ENCODE results near the gene CAPN15.

CAPN15 gene

DNA sequence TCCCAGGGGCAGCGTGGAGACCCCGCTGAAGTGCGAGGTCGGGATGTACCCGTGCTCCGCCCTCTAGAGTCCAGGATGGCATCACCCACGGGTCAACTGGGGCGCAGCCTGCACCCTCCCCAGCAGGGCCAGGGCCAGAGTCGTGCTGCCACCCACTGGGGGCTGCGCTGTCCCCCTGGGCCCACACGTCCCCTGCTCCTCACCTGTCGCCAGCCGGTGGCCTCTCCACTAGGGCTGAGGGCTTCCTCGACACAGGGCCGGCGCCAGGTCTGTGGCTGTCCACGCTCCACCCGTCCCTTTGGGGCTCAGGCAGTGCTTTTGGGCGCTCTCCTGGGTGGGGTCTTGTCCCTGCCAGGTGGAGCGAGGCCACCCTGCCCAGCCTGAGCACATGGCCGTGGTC, 21.1 kb downstream of the CAPN15 start:
- no peak for DNase-seq

DNA sequence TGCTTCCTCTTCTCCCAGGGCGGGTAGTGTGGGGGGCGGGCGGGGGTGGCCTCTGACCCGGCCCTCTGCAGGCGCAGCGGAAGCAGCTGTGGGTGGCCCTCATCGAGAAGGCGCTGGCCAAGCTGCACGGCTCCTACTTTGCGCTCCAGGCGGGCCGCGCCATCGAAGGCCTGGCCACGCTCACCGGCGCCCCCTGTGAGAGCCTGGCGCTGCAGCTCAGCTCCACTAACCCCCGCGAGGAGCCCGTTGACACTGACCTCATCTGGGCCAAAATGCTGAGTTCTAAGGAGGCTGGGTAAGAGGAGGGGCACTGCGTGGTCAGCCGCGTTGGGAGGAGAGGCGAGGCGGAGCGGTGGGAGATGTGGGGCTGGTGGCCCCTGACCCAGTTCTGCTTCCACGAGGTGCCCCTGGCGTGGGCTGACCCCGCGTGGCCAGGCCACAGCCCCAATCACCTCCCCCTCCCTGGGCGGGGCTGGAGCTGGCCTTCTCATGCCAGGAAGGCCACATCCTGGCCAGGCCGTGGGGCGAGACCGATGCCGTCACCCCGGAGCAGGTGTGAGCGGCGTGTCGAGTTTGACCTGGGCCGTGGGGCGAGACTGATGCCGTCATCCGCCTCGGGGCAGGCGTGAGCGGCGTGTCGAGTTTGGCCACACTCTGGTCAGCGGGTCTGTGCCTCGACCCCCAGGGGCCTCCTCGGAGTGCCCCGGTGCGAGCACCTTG, 22.2 kb downstream of the CAPN15 start:
- no peak for DNase-seq

DNA sequence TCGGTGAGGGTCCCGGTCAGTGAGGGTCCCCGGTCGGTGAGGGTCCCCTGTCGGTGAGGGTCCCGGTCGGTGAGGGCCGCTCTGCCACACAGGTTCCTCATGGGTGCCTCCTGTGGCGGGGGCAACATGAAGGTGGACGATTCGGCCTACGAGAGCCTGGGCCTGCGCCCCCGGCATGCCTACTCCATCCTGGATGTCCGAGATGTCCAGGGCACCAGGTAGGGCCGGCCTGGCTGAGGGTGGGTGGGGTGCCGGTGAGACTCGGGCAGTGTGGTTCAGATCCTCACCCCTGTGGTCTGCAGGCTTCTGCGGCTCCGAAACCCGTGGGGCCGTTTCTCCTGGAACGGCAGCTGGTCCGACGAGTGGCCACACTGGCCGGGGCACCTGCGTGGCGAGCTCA, 23.7 kb downstream of the CAPN15 start:
- no peak for DNase-seq

DNA sequence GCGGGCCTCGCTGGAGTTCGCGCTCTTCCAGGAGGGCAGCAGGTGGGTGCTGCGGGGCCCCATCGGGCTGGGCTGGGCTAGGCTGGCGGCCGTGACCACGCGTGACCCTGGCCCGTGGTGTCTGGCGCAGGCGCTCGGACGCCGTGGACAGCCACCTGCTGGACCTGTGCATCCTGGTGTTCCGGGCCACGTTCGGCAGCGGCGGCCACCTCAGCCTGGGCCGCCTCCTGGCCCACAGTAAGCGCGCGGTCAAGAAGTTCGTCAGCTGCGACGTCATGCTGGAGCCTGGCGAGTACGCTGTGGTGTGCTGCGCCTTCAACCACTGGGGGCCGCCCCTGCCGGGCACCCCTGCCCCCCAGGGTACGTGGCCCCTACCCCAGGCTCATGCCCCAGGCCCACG, 24.7 kb downstream of the CAPN15 start:
- no peak for DNase-seq

DNA sequence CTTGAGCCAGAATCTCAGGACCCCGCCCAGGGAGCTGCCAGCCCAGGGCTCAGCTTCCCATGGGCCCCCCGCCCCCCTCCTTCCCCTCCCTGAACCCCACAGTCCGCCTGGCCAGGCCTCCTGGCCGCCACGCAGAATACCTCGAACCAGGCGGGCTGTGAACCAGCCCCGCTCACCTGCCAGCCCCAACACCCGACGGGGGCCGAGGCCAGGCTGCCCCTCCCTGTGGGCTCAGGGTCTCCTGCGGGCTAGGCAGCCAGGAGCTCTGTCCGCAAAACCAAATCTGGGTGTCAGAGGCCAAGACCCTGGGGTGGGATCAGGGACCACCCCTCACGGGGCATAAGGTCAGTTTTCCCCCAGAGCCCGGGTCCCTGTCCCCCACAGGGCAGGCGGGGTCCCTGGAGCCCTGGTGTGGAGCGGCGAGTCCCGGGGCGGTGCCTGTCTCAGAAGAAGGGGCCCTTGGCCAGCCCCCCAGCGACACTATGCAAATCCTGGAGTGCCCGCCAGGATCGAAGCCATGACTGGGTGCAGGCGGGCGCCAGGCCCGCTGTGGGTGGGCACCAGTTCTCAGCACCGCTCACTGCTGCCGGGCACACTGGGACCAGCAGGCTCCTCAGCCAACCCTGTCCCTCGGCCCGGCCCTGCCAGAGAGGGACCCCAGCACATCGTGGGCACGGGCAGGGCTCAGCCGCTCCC, 26.2 kb downstream of the CAPN15 start:
- no peak for DNase-seq

DNA sequence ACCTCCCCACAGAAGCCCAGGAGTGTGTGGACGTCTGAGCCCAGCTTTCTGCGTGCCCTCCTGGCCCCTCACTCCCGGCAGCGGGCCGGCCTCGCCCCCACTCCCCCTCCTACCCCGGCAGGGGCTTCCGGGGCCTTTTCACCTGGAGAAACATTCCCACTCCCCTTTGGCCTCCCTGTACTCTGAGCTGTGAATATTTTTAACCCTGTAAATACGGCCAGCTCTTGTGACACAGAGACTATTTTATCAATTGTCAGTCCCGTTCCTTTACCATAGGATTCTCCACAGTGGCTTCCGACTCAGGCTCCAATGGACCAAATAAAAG, 26.7 kb downstream of the CAPN15 start:
- DNase-seq: no peak

DNA sequence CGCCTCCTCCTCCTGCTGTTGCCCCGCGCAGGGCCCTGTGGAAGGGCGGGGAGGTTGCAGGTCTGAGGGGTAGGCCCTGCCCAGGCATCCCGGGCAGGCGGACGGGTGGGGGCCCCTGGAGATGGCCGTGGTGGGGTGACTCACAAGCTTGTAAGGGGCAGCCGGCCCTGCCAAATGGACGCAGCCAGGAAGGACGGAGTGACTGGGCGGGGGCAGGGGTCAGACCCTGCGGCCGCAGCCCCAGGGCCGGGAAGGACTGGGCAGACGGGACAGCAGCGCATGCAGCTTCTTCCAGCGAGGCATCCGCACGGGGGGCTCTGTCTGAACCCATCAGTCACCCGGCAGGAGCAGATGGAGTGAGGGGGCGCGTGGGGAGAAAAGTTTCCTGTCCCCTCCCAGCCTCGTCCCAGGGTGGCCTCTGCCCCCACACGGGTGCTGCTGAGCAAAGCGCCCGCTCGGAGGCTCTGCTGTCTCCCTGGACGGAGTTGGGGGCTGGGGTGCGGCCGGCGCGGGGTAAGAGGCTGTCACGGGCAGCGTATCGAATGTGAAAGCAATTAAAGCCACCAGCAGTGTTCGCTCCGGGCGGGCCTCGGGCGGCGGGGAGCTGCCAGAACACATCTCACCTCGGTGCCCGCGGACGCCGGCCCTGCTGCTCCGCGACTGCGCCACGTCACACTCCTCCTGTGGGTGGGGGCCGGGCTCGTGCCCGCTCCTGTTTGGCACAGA, 27.3 kb downstream of the CAPN15 start:
- DNase-seq: no peak

DNA sequence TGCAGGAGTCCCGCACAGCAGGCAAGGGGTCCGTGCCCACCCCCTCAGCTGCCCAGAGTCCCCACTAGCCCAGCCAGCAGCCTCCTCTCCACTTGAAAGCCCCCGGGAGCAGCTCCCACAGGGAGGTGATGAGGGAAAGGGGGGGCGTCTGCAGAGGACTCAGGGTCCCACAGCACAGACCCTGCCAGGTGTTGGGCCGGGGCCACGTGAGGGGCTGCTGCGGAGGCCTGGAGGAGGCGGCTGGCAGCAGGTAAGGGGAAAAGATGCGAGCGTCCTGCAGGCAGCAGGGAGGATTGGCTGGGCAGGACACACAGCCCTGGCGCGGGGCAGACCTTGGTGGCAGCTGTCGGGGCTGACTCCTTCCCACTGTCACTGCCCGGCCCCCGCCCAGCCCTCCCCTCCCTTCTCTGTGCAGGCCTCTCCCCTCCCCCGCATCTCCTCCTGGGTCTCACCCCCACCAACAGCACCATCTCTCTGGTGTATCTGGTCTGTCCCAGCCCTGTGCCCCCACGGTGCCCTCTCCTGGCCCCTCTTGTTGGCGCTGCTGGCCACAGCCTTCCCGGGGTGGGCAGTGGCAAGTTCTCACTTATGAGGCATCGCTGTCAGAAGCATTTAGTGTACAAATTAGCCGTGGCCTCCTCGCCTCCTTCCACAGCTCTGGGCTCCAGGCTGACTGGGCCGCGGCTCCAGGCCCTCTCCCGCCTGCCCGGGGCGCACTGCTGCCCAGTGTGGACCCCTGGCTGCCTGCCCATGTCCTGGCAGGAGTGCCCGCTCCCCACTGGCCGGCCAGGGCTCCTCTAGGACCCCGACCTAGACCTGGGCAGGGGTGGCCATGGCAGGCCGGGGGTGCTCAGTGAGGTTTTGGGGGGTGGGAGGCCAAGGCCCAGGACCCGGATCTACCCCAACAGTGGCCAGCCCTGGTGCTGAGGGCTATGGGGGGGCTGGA, 28.3 kb downstream of the CAPN15 start:
- DNase-seq: no peak

DNA sequence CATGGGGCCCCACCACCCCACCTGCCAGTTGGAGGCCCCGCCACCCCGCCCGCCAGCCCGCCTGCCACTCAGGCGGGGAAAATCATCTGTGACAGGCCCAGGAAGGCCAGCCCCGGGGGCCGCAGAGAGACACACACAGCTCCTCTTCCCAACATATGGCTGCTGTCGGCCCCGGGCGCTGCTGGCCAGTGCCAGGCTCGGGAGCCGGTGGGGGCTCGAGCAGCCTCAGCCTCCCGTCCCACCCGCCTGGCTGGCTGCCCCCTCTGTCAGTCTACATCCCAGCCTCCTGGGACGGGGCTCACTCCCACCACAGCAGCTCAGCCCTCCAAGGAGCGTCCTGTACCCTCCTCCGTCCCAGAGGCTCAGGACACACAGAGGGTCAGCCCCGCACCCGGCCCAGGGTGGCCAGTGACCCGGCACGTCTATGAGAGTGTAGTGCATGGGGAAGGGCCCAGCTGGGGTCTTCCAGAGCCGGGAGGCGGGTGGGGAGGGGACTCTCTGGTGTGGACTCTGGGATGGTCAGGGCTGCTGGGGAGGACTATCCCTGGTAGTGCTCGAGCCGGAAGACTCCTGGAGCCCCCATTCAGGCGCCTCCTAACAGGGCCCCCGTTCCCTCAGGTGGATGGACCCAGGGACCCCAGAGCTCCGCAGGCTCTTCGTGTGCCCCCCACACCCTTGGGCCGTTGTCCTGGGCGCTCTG, 29.1 kb downstream of the CAPN15 start:
- no peak for DNase-seq

DNA sequence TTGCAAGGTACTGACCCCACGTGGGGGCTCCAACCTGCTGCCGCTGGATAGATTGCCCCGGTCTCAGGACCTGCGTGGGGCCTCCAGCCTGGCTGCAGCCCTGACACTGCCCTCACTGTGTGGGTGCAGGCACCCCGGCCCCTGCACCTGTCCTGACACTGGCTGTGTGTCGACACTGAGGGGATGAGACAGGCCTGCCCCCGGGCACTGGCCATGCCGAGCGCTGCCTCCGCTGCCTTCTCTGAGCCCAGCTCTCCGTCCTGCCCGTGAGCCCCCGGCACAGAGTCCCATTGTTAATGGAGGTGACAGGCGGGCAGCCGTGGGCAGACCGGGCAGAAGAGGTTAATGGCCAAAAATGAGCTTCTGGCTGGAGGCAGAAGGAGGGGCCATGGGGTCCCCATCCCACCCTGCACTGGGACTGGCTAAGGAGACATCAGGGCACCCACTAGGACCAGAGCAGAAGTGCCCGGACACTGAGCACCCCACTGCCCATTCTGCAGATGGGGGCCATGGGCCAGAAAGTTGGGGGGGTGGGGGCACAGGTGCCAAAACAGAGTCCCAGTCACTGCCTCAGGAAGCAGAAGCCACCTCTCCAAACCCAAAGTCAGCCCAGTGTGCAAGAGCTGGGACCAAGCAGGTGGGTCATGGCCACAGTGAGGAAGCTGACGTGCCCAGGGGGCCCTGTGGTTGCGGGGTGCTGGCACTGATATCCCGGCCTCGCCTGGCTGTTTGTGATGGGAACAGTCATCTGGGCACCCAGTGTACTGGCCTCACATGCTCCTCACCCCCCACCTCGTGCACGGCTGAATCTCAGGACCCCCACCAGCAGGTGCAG, 30.2 kb downstream of the CAPN15 start:
- DNase-seq: no peak

DNA sequence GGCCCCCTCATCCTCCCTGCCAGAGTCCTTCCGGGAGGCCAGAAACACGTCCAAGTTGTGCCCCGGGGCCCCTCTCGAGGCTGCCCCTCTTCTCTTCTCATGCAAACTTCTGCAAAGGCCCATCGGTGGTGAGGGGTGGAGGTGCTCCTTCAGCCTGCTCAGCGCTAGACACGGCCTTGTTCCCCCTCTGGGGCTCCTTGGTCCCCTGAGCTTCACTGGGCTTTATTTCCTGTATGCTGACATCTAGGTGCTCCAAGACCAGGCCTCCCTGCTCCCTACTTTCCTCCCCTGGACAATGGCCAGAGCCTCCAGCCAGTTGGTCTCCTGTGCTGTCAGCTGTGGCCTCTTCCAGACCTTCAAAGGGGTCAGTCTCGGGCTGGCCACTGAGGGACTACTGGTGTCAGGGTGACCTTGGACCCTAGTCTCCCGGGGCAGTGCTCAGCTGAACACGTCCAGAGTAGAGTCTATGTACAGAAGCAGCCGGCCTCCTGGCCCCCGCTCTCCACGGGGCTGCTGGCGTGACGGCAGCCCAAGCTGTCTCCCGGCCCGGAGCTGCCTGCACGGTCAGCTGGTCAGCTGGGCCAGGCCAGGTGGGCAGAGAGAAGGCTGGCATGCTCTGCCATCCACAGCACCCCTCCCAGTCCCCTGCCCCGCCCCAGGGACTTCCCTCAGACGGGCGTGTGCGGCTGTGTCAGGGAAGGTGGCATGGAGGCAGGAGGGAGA, 30.9 kb downstream of the CAPN15 start:
- no peak for DNase-seq

DNA sequence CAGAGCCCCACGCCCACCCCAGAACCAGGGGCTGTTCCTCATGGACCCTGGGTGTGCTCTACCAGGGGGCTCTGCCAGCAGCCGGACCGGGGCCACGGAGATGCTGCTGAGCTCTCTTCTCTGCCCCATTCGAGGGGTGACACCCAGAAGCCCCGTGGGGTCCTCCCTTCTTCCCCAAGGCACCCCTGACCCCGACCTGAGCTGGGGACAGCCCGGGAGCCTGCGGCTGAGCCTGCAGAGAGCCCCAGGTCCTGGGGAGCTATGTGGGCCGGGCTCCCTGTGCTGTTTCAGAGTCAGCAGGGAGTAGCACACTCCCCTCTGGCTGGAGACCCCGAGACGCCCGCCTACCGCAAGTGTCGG, 31.5 kb downstream of the CAPN15 start:
- DNase-seq: no peak

DNA sequence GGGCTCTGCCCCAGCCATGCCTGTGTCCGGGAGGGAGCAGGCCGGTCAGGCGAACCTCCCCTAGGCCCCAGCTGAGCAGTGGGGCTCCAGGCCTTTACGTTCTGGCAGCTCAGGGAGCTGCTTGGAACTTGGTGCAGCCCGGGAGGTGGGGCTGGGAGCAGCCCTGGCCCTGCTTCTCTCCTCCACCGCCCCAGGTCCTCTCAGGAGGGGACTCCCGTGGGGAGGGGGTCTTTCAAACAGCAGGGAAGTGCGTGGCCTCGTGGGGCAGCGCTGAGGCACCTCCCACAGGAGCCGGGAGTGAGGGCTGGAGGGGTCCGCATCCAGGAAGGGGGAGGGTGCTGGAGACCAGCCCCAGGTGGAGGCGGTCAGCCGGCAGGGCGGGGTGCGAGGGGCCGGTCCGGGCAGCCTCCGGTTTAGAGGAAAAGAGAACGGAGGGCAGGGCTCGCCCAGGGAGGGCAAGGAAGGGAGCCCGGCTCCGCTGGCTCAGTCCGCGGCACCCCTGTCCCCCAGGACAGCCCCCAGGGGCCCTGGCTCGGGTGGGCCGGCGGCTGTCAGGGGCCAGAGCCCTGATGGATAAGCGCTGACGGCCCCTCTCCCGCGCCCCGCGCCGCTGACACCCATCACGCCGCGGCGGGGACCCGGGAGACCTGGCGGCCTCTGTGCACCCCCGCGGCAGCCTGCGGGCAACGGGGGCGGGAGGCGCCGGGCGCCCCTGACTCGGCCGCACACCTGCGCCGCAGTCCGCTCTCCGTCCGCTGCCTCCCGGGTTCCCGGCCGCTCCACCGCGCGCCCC, 32.1 kb downstream of the CAPN15 start:
- no peak for DNase-seq

DNA sequence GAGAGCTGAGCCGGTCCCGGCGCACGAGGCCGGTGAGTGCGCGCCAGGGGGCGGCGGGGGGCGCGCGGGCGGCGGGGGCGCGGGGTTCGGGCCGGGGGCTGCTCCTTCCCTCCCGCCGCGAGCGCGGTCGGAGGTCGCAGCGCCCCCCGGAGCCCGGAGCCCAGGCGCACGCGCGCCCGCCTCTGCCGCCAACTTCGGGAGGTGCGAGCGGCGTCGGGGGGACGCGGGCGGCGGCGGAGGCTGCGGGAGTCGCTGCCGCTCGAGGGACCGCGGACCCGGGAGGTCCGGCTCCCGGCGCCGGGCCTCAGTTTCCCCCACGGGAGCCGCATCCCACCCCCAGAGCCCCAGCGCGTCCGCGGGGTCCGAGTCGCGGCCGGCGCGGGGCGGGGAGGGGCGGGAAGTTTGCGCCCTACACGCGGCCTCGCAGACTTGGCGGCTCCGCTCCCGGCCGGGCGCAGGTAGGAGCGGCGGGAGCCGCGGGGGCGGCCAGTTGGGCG, 32.7 kb downstream of the CAPN15 start, which contains the start of gene PRR35:
Gene PRR35 (plus strand): TSS at position 191 of the 497 bp plus-strand sequence. CDS start 2,901 bp downstream, outside the sequence.
- no peak for DNase-seq

DNA sequence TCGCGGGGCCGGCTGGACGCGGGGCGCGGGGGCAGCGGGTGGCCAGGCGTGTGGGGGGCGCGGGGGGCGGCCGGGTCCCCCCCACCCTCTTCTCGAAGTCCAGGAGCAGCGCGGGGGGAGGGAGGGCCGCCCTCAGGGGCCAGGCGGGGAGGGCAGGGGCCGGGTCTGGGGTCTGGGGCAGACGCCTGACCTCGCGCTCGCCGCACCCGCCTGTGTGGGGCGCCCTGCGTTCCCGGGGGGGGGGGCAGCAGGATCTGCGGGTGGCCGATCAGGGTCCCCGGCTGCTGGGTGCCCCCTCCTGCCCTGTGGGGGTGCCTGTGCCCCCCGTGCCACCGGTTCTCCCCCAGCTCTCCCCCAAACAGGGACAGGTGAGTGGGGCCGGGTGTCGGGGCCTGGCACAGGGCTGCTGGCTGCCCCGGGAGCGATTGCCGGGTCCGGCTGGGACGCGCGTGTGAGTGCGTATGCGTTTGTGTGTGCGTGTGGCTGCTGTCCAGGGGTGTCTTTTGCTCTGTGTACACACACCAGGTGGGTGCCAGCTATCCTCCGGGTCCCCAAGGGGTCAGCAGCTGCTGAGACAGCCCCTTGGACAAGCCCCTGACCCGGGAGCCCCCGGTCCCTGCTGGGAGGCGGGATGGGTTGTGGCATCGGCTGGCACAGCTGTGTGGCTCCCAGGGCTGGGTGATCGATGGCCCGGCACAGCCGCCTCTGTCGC, 33.3 kb downstream of the CAPN15 start:
- DNase-seq: no peak

DNA sequence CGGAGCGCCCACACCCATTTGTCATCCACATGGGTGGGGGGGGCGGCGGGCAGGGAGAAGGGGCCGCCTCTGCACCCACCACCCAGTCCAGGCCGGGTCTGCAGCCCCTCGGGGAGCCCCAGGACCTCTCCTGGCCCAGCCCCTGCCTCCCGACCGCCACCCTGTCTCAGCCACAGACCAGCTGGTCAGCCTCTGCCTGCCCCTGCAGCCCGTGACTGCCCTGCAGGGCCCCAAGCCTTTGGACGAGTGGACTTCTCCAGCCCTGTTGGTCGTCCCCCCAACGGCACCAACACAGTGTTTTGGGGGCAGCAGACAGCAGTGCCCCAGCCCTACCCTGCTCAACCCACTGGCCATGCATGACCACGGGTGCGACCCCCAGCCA, 33.9 kb downstream of the CAPN15 start:
- DNase-seq: no peak

DNA sequence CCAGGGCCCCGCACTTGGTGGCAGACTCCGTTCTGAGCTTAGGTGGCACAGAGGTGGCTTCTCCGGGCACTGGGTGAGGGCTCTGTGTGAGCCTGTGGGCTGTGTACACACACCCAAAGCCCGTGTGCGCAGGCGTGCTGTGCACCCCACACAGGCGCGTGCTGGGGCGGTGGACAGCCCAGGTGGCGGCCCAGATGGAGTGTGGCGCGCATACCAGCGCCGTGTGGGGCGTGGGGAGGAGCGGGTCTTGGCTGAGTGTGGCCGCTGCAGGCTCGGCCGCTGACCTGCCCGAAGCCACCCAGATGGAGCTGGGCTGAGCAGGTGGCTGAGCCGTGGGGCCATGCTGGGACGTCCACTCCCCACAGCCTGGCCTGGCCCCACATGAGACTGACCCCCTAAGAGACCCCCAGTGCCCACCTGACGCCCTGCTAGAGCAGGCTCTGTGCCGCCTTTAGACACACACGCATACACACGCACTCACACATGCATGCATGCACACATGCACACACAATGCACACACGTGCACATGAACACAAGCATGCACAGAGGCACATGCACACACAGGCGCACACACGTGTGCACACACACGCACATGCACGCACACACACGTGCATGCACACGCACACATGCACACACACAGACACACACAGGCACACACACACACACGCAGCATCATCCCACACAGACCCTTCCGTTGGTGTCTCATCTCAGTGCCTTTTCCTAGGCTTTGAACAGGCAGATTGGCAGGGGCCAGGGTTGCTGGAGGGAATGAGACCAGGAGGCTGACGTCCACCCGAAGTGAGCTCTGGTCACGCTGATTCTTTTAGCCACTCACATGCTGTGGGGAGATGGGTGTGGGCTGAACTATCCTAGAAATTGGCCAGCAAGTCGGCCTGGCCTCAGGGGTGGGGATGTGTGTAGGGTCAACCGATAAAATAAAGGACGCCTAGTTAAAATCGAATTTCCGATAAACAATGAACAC, 34.7 kb downstream of the CAPN15 start:
- DNase-seq: no peak

Data from NCI-H2029 (cell line).